HG02885 (cell line): ENCODE measurements around the gene ZNF417.
"Not testable (repeated sequence)": the region's sequence is repeated elsewhere in the genome, so short reads cannot be mapped to it uniquely, and the experiment has no call there.

Experiments used
- ATAC-seq: cut with Tn5 transposase; IDR thresholded peaks from one replicate; pipeline ENCODE4 v1.9.1; 2021; ENCODE audit warnings: mild to moderate bottlenecking; ENCODE audit not compliant: unreplicated experiment, poor library complexity

Gene ZNF417

DNA sequence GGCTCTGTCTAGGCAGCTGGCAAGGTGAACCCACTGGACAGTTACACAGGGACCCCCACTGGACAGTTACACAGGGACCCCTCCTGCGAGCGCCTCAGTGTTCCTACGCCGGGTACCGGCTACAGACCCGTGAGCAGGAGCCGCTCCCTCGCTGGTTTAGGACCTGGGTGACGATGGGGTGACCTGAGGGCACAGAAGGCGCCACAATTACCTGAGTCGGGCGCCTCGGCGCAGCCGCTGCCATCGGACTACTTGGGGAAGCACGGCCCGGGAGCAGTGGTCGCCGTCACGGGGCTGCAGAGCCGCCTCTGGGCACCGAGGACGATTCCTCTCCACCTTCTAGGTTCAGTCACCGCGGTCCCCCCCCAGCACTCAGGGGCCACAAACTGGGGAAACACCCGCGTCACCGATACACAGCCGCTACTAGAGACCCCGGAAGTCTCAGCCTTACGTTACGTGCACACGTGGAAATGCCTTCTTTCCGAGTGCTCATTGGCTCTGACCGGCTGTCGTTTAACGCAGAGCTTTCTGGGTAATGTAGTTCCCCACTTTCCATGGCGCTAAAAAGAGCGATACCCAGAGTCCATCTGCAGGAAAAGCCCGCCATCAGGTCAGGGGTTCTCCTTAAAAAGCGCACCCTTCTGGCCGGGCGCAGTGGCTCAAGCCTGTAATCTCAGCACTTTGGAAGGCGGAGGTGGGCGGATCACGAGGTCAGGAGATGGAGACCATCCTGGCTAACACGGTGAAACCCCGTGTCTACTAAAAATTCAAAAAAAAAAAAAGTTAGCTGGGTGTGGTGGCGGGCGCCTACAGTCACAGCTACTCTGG is at the start of gene ZNF417:
Gene ZNF417 (minus strand): TSS at position 425 of the 828 bp plus-strand sequence. CDS start 181 bp downstream, at position 244.
- ATAC-seq, result peak; percentile 99

DNA sequence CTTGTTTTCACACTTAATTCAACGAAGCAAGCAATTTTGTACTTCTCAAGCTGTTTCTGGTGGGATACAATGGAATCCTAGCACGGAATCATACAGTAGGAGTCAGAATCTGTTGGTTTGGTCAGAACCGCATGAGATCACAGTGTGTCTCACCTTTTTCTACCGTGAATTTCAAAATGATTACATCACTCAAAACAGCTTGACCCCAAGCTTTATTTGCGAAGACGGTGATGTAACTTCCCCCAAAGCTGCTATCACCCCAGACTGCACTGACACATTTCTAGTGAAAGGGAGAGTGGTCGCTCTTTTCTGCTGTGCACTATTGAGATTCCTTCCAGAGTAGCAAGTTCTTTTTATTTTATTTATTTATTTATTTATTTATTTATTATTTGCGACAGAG is 48.4 kb upstream of the ZNF417 start:
- no peak for ATAC-seq

DNA sequence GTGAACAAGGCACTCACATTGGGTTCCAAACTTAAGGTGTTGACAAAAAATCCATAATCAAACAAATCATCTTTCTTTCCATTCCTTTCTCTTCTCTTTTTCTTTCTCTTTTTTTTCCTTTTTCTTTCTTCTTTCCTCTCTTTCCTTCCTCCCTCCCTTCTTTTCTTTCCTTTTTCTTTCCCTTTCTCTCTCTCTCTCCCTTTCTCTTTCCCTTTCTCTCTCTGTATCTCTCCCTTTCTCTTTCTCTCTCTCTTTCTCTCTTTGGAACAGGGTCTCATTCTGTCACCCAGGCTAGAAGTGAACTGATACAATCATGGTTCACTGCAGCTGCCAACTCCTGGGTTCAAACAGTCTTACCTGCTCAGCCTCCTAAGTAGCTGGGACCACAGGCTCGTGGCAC is 45.4 kb upstream of the ZNF417 start:
- no peak for ATAC-seq

DNA sequence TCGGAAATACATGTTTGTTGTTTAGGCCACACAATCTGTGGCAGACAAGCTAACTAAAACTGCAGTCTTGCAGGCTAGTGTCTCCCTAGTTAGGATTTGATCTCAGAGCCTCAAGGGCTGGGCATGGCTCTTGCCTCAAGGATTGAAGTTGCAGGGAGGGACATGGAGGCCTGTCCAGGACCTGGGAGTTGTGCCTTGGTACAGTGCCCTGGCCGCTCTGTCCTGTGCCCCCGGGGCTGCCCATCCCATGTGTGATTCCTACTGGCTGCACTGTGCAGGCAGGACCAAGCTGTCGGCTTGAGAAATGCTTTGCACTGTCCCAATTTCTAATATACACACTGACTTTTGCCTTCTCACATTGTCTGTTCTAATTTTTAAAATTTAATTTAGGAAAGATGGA is 38.6 kb upstream of the ZNF417 start:
- no peak for ATAC-seq

DNA sequence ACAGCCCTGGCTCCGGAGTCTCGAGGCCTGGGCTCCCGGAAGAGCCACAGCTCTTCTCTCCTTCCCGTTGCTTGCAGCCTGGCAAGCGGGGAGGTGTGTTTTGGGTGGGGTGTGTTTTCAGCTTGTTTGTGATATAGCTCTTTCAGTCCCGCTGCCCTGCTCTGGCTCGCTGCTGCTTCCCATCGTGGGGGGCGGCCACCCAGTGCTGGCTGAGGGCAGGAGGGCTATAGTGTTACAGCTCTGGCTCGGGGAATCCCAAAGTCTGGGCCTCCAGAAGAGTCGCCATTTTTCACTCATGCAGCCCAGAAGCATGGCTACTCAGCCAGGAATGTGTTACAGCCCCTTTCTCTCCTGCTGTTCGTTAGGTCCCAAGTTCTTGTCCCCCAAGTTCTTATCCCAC is 33.3 kb upstream of the ZNF417 start:
- no peak for ATAC-seq

DNA sequence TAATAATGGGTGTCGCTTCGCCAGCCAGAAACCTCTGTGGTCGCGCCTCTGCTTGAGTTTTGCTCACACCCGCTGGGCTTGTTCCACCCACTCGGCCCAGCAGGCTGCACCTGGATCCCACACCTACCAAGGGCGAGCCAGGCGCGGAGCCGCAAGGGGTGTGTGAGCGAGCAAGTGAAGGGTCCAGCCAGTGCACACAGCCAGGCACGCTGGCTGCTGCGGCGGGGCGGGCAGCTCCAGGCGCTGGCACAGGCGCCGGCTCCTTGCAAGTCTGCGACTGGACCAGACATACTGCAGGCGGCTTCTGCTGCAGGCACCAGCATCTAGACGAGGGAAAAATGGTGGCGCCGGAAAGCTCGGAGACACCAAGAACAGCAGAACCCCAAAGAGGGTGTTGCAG is 32.9 kb upstream of the ZNF417 start:
- ATAC-seq, result no peak

DNA sequence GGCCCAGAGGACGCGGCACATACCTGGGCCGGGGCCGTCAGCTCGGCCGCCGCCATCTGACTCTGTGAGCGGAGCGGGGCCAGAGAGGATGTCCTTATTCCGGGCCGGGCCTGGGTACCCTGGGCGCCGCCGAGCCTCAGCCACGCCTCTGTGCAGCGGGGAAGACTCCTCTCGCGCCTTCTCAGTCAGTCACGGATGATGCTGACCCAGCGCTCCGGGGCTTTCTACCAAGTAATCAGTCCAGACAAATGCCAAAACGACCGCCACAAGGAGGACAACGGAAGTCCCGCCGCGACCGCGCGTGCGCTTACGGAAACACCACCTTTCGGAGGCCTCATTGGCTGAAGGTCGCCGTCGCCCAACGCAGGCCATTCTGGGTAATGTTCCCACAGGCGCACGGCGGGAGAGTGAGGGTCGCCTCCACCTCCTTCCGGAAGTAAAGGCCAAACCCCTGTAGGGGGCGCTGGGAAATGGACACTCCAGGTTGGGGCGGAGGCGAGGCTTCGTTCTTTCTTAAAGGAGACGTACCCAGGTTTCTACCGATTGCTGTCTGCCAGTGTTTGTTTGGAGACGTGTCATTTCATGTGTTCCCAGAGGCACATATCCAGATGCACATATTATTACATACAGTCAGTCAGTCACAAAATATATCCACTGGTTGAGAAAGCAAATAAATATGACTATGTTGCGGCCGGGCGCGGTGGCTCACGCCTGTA is 31.2 kb upstream of the ZNF417 start, which contains the start of gene ZNF256:
Gene ZNF256 (minus strand): TSS at position 288 of the 716 bp plus-strand sequence. CDS start 232 bp downstream, at position 56.
- peak; percentile 81 for ATAC-seq

DNA sequence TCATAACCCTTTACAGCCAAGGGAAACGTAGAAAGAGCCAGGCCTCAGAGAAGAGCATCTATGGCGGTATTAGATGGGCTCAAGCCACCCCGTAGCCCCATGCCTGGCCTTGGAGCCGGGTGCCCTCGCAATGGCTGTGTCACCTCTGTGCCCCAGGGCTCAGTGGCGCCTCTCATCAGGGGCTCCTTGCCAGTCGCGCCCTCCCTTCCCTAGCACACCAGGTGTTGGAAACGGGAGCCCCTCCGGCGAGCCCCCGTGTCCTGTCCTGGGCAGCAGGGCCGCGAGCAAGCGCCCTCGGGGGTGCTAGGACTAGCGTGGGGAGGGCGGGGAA is 30.7 kb upstream of the ZNF417 start:
- ATAC-seq, result no peak

DNA sequence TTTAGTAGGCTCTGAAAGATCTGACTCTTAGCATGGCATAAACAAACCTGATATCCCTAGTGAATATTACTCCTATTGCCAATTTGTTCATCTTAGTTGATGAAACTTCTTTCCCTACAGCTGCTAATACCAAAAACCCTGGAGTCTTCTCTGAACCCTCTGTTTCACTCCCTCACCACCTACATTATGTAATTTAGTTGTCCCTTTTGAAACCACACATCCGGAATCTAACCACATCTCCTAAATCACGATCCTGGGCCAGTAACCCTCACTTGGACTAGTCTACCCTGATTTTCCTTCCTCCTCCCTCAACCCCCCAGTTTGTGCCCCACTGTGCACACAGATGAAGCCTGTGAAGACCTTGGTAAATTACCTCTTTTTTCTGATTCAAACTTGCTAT is 29.9 kb upstream of the ZNF417 start:
- no peak for ATAC-seq

DNA sequence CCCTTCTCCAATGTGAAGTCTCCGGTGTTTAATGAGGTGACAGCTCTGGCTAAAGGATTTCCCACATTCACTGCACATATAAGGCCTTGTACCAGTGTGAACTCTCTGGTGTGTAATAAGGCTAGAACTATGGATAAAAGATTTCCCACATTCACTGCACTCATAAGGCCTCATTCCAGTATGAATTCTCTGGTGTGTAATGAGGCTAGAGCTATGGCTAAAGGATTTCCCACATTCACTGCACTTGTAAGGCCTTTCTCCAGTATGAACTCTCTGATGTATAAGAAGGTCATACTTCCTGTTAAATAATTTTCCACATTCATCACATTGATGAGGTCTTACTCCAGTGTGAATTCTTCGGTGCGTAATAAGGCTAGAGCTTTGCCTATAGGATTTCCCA is 25.2 kb upstream of the ZNF417 start:
- no peak for ATAC-seq

DNA sequence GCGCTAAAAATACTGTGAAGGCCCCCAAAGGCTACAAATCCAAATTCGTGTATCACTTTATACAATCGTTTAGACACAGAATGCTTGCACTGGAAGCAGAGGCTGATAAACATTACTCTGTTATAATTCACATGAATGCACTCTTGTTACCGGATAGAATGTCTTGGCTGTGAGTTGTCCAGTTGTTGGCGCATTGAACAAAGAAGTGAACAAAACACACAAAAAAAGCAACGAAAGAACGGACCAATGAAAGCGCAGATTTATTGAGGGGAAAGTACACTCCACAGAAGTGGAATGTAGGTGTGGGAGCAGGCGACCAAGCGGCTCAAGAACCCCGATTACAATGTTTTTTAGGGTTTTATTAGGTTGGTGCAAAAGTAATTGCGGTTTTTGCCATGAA is 19.3 kb upstream of the ZNF417 start:
- ATAC-seq, result no peak

DNA sequence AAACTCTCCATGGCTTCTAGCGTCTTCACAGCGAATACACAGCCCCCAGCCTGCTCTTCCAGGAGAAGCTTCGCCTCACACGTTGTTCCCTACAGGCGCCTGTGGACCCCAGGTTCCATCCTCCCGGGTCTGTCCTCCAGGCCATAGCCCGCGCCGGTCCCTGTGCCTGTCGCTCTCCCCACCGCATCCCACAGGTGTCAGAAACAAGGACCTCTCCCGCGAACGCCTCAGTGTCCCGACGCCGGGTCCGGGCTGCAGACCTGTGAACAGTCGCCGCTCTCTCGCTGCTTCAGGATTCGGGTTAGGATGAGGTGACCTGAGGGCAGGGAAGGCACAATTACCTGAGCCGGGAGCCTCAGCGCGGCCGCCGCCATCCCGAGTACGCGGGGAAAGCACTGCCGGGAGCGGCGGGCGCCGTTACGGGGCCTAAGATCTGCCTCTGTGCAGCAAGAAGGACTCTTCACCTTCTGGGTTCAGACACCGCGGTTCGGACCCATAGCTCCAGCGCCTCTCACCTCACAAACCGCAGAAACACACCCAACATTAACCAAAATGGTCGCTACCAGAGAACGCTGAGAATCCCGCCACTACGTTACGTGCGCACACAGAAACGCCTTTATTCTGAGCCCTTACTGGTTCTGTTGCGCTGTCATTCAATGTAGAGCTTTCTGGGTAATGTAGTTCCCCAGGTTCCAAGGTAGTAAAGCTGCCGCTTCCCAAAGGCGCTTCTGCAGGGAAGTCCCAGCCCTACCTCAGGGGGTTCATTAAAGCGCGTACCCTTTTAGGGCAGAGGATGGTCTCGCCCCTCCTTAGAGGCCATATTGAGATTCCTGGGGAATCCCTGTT is 18.7 kb upstream of the ZNF417 start, which contains the start of gene ZNF418:
Gene ZNF418 (minus strand): TSS at position 583 of the 846 bp plus-strand sequence. CDS start 1,580 bp downstream, outside the sequence.
- no peak for ATAC-seq

DNA sequence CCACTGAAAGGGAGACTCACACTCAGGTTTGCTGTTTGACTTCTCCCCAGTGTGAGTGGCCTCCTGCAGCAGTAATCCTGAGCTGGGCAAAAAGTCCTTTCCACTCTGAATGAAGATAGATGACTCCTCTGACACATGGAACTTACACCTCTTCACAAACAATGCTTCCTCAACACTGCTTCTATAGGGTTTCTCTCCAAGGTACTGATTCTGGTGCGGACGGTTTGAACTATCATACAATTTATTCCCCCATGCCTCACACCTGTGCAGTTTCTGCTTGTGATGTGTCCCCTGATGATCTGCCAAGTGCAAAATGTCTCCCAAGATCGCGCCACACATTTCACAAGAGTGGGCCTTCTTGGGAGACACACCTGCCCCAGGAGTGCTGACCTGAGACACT is 11.2 kb upstream of the ZNF417 start:
- ATAC-seq, result no peak

DNA sequence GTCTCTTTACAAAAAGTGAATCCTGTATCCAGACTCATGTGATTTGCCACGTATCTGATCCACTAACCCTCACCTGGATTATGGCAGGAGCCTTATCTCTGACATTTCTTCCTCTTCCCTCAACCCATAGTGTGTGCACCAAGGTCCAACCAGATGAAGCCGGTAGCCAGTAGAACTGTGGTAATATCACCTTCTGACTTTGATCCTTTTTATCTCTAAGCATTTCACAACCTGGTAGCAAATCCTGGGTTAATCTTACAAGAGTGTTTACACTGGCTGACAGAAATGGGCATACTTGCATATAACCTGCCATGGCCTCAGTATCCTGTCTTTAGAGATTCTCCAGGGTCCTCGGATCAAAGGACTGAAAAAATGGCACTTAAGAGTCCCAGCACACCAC is 1.9 kb downstream of the ZNF417 start:
- ATAC-seq, result no peak

DNA sequence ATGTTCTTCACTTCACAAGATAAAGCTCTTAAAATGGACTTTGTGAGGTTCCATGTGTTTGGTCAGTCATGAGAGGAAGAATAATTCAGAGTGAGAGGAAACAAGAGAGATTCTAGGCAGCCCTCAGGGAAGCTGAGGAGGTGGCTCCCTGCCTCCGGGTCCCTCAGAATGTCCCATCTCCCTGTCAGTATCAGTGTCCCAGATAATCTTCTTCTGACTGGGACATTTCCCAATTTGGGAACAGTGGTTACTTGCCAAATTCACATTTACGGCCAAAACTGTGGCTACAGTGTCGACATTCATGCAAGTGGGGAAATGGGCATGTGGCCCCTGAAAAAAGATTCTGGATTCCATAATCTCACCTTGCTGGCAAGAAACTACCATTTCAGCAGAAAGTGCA is 9.0 kb downstream of the ZNF417 start:
- no peak for ATAC-seq

DNA sequence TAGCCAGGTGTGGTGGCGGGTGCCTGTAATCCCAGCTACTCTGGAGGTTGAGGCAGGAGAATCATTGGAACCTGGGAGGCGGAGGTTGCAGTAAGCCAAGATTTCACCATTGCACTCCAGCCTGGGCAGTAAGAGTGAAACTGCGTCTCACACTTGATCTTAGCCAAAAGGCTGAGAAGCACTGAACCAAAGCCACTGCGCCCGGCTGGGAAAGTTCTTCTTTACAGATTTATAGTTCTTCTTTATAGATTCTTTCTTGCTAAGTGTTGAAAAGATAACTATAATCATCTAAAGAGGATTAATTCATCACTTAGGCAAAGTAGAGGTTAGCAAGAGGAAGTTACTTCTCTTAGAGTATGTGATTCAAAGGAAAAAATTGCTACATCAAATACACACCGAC is 11.1 kb downstream of the ZNF417 start:
- no peak for ATAC-seq

DNA sequence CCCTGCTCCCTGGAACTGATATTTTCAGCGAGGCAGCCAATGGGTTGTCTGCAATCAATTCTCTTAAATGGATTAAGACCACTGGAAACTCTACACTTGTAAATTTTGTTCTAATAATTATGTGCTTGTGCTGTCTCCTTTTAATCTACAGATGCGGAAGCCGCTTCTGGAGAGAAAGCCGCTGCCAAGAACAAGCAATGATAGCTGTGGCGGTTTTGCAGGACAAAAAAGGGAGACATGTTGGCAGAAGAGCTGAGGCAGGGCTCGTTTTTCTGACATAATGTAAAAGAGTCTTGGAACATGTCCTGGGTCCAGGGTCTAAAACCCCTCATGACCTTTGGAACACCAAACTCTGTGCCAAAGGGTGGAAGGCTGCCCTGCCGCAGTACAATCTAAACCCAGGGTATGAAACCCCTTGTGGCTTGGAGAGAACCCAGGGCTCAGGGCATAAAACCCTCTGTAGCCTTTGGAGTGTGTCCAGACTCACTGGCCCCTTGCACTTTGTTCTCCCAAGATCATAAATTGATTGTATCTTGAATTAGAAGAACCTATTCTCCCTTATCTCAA is 12.7 kb downstream of the ZNF417 start:
- ATAC-seq, result no peak

DNA sequence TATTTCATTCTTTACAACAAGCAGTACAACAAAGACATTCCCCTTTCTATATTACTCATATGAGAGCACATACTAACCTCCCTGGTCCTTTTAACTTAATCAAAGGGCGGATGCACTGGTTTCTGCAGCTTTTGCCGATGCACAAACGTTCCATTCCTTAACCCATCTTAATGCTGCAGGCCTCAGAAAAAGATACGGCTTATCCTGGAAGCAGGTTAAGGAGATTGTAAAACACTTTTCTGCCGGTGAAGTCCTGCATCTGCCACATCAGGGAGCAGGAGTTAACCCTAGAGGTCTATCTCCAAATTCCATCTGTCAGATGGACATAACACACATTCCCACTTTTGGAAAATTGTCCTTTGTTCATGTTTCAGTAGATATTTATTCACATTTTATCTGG is 16.1 kb downstream of the ZNF417 start:
- ATAC-seq, result no peak

DNA sequence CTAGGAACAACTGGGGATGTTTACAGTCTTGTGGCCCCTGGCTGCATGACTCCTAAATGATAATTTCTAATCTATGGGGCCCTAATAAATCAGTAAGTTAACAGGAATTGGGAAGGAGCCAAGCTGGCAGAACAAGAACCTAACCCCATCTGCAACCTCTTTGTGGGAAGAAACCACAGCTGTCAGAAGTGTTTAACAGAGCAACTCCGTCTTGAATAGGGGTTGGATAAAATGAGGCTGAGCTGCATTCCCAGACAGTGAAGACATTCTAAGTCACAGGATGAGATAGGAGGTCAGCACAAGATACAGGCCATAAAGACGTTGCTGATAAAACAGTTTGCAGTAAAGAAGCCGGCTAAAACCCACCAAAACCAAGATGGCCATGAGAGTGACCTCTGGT is 25.7 kb downstream of the ZNF417 start:
- ATAC-seq, result not testable (repeated sequence)

DNA sequence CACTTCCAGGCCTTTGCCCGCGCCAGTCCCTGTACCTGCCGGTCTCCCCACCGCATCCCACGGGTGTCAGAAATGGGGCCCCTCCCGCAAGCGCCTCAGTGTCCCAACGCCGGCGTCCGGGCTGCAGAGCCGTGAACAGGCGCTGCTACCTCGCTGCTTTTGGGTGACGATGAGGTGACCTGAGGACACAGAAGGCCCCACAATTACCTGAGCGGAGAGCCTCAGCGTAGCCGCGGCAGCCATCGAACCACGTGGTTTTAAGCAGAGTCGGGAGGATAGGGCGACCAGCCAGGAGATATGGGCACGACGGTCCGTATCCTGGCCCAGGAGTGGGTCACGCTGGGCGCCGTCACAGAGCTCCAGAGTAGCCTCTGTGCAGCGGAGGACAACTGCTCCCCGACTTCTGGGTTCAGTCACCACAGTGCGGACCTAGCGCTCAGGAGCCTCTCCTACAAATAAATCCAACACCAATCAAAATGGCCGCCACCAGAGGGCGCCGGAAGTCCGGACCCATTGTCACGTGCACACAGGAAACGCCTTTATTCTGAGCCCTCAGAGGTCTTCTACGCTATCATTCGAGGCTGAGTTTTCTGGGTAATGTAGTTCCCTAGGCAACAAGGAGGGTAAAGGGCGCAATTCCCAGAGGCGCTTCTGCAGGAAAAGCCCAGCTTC is 27.7 kb downstream of the ZNF417 start, which contains the start of gene ZNF814:
Gene ZNF814 (minus strand): TSS at position 478 of the 672 bp plus-strand sequence. CDS start 235 bp downstream, at position 243.
- ATAC-seq, result peak; percentile 81
